Nephron (organoid): ENCODE data around the gene SEPTIN3.

ENCODE experiments used
- H3K27ac Mint-ChIP-seq, 3 experiments: 2 replicates each; pipeline ENCODE4 v1.8.0; 2020; ENCODE audit warnings: mixed read lengths in 3 of 3, mild to moderate bottlenecking in 2 of 3, moderate library complexity in 1 of 3
- H3K27me3 Mint-ChIP-seq: 2 replicates; pipeline ENCODE4 v1.8.0; 2021; ENCODE audit warnings: low read depth, mild to moderate bottlenecking, moderate library complexity, mixed read lengths
- H3K36me3 Mint-ChIP-seq: 2 replicates; pipeline ENCODE4 v1.8.0; 2020; ENCODE audit warnings: low read depth, mixed read lengths
- H3K4me1 Mint-ChIP-seq: 2 replicates; pipeline ENCODE4 v1.8.0; 2020; ENCODE audit warnings: mixed read lengths
- H3K4me3 Mint-ChIP-seq, 3 experiments: 2 replicates each; pipeline ENCODE4 v1.8.0; 2020; ENCODE audit warnings: mild to moderate bottlenecking in 3 of 3, mixed read lengths in 3 of 3, moderate library complexity in 2 of 3
- H3K9me3 Mint-ChIP-seq: 2 replicates; pipeline ENCODE4 v1.8.0; 2020; ENCODE audit warnings: mixed read lengths
- TF ChIP-seq, protein P1 (sequence below), 3 experiments: fragments of 200-600 bp; sonication (generic); IDR thresholded peaks; one replicate each; pipeline ENCODE4 v1.5.0; 2021; ENCODE audit warnings: antibody characterized with exemption in 3 of 3; ENCODE audit not compliant: unreplicated experiment in 3 of 3

Gene SEPTIN3

DNA sequence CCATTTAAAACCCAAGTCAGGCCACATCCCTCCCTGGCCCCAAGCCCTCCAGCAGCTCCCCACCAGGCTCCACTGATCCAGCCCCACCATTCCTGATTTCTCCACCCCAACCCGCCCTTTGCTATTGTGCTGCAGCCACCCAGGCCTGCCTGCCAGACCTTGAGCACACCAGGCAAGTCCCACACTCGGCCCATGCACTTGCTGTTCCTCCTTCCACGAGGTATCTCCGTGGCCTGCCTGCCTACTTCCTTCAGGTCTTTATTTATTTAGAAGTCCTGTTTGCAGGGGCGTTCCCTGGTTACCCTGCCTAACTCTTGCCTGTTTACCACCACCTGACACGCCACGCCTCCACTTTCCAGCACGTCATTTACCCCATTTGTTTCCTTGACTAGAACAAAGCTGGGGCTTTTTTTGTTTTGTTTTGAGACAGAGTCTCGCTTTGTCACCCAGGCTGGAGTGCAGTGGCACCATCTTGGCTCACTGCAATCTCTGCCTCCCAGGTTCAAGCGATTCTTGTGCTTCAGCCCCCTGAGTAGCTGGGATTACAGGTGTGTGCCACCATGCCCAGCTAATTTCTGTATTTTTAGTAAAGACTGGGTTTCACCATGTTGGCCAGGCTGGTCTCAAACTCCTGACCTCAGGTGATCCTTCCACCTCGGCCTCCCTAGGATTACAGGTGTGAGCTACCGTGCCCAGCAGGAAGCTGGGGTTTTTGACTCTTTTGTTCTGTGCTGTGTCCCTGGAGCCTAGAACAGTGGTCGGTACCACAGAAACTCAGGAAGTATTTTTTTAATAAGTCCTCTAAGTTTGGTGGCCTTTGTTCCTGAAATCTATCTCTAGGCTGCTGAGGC lies 29.0 kb upstream of the SEPTIN3 start:
- Mint-ChIP-seq H3K36me3 (peaks cover 11% of the 10 kb centered on the region), H3K4me1 (peaks cover 23% of the 10 kb centered on the region), H3K27me3 (peaks cover 15% of the 10 kb centered on the region), H3K27ac (peak overlapping the region in 2 of 3 experiments; percentile 59 to 61), H3K9me3 (no peaks in the 10 kb centered on the region), H3K4me3 (peak overlapping the region in 1 of 3 experiments; percentile 14)
- TF ChIP-seq, protein P1, sequence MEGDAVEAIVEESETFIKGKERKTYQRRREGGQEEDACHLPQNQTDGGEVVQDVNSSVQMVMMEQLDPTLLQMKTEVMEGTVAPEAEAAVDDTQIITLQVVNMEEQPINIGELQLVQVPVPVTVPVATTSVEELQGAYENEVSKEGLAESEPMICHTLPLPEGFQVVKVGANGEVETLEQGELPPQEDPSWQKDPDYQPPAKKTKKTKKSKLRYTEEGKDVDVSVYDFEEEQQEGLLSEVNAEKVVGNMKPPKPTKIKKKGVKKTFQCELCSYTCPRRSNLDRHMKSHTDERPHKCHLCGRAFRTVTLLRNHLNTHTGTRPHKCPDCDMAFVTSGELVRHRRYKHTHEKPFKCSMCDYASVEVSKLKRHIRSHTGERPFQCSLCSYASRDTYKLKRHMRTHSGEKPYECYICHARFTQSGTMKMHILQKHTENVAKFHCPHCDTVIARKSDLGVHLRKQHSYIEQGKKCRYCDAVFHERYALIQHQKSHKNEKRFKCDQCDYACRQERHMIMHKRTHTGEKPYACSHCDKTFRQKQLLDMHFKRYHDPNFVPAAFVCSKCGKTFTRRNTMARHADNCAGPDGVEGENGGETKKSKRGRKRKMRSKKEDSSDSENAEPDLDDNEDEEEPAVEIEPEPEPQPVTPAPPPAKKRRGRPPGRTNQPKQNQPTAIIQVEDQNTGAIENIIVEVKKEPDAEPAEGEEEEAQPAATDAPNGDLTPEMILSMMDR (IDR thresholded peaks at IDR 0.05; ENCODE audit: unreplicated experiment in 3 of 3) = no peak

DNA sequence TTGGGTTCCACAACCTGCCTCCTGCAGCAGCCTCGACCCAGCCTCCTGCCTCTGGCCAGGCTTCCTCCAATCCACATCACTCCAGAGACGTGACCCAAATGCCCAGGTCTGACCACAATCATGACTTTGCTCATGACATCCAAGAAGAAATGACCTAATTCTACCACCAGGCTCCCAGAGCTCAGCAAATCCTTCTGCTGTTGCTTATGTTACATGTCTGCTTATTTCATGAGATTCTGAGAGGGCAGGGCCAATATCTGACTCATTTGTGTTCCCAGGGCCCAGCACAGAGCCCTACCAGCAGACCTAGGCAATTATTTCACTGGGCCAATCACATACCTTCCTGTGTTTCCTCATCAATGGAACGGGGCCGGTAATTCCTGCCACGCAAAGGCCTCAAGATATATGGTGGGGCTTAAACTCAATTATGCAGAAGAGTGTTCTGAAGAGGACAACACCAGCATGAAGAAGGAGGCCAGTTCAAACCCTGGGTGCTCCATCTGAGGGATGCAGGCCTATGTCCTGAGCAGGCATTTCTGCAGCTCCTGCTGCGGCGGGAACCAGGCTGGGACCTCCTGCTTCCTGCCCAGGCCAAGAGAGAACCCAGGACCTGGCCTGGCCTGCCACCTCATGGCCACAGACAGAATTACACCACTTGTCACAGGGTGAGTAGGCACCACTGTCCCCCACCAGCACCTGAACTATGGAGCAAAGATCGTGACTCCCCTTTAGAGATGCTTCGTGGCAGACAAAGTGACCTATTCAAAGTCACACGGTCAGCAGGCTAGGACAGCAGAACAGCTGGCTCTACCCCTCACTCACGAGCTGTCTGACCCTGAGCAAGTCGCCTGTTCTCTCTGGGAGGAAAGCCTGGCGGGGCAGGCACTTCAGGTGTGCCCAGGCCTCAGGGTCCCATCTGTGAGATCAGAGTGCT lies 28.1 kb upstream of the SEPTIN3 start:
- peaks cover 9% of the 10 kb centered on the region for H3K27me3 Mint-ChIP-seq
- H3K4me1 Mint-ChIP-seq = peaks cover 29% of the 10 kb centered on the region
- H3K9me3 Mint-ChIP-seq = no peaks in the 10 kb centered on the region
- peak overlapping the region; percentile 18 to 42 (median 38) for H3K27ac Mint-ChIP-seq
- peaks cover 14% of the 10 kb centered on the region for H3K36me3 Mint-ChIP-seq
- TF ChIP-seq, protein P1 (IDR thresholded peaks at IDR 0.05; ENCODE audit: unreplicated experiment in 3 of 3) = peak; percentile 91 to 95 (median 93)
- H3K4me3 Mint-ChIP-seq = peak overlapping the region in 1 of 3 experiments; percentile 34

DNA sequence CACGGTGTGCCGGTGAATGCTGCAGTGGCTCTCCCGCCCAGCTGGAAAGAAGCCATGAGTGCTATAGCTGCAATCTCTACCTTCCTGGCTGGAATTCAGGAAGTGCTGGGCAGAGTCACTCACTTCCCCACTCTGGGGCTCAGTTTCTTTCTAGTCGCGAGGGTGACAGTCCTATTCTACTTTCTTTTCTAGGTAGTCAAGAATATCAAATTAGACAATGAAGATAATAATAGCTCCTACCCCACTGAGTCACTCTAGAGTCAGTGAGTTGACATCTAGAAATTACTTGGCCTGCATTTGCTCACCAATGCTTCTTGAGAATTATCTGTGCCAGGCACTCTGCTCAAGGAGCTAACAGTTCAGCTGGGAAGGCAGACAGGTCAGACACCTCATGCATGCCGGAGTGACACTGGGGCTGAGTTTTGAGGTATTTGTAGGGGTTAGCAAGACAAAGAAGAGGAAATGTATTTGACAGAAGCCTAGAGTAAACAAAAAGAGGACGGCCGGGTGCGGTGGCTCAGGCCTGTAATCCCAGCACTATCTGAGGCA lies 25.5 kb upstream of the SEPTIN3 start:
- peak overlapping the region; percentile 66 to 81 (median 76) for H3K4me3 Mint-ChIP-seq
- no peak overlapping the region for H3K27ac Mint-ChIP-seq
- peaks cover 35% of the 10 kb centered on the region for H3K4me1 Mint-ChIP-seq
- TF ChIP-seq, protein P1 (IDR thresholded peaks at IDR 0.05; ENCODE audit: unreplicated experiment in 3 of 3) = no peak
- peaks cover 9% of the 10 kb centered on the region for H3K27me3 Mint-ChIP-seq
- H3K9me3 Mint-ChIP-seq = no peaks in the 10 kb centered on the region
- peaks cover 11% of the 10 kb centered on the region for H3K36me3 Mint-ChIP-seq

DNA sequence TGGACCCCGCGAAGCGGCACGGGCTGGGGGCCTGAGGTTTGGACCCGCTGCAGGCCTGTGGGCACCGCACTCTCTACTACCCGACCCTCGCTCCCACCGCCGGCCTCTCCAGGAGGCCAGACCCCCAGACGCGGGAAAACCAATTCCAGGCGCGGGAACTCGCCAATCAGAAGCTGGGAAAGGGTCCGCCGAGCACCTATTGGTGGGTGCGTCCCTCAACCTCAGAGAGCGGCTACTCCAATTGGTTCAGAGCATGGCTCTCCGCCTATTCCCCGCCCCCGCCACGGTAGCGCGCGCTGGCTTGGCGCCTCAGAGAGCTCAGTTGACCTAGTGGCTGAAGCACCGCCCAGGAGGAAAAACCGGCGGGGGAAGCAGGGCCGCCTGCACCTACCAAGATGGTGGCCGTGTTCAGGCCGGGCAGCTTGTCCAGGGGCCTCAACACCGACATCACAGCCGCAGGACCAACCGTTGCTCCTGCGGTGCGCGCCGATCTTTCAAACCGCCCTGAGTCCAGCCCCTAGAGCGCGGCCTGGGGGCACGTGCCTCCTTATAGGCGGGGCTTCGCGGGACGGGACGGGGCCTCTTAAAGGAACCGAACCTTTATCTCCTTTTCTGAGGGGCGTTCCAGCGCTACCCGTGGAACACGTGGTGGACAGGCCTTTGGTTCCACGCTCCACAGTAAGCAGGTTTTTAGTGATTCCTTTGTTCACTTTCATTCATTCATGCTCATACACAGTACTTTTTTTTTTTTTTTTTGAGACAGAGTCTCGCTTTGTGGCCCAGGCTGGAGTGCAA lies 22.4 kb upstream of the SEPTIN3 start, which contains the start of gene CENPM:
CENPM (minus strand) TSS at position 524 of the 795 bp plus-strand sequence; CDS start at position 448, 76 bp downstream.
- TF ChIP-seq, protein P1 (IDR thresholded peaks at IDR 0.05; ENCODE audit: unreplicated experiment in 3 of 3) = no peak
- Mint-ChIP-seq H3K9me3 (no peaks in the 10 kb centered on the region), H3K36me3 (peaks cover 10% of the 10 kb centered on the region)

DNA sequence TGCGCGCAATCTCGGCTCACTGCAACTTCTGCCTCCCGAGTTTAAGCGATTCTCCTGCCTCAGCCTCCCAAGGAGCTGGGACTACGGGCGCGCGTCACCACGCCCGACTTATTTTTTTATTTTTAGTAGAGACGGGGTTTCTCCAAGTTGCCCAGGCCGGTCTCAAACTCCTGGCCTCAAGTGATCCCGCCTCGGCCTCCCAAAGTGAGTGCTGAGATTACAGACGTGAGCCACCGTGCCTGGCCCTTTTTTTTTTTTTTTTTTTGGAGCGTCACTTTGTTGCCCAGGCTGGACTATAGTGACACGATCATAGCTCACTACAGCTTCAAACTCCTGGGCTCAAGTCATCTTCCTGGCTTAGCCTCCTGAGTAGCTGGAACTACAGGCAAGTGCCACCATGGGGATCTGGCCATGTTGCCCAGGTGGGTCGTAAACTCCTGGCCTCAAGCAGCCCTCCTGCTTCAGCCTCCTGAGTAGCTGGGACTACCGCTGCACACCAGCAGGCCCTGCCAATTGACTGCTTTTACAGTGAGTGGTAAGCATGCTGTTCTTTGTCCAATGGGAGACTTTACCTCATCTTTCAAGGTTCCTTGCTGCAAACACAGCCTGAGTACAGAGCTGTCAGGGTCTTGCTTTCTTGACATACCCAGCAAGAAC lies 21.7 kb upstream of the SEPTIN3 start:
- no peaks in the 10 kb centered on the region for H3K9me3 Mint-ChIP-seq
- H3K36me3 Mint-ChIP-seq = peaks cover 8% of the 10 kb centered on the region
- peak overlapping the region; percentile 91 to 95 (median 93) for H3K4me3 Mint-ChIP-seq
- H3K27ac Mint-ChIP-seq = peak overlapping the region; percentile 78 to 91 (median 86)
- H3K4me1 Mint-ChIP-seq = peaks cover 21% of the 10 kb centered on the region
- no peaks in the 10 kb centered on the region for H3K27me3 Mint-ChIP-seq
- TF ChIP-seq, protein P1 (IDR thresholded peaks at IDR 0.05; ENCODE audit: unreplicated experiment in 3 of 3) = no peak

More for the DNA sequence above, 22.4 kb upstream of the SEPTIN3 start, which contains the start of gene CENPM:
- Mint-ChIP-seq H3K4me3 (peak within 1 kb of the TSS; percentile 91 to 95 (median 93)), H3K27ac (peak within 1 kb of the TSS; percentile 78 to 91 (median 86)), H3K27me3 (no peaks in the 10 kb centered on the region), H3K4me1 (peaks cover 21% of the 10 kb centered on the region)
